MCF 10A (cell line): ENCODE measurements around the gene TPK1. TPM values are rescaled to one million over a fixed set of nuclear protein-coding genes. Genes with fewer than 3 reads are reported as not detected.
"Not testable (repeated sequence)": the region's sequence is repeated elsewhere in the genome, so short reads cannot be mapped to it uniquely, and the experiment has no call there.

Experiments used
- BruUV-seq: library from RNA; stranded (reverse); fragments of 400-500 nt; replicated peaks from 2 replicates; lab custom pipeline; 2021; lab: Mats Ljungman, UMichigan
- CTCF ChIA-PET: fragments of 300-600 bp; sonication (Branson Sonifier 250); formaldehyde crosslinking; extraction: SDS; loops from one replicate; lab custom pipeline; 2021; ENCODE audit warnings: antibody characterized with exemption, inconsistent platforms; lab: Yijun Ruan, JAX
- POLR2A ChIA-PET: fragments of 300-600, 350-650 bp; sonication (Branson Sonifier 250); formaldehyde crosslinking; extraction: SDS; loops from one replicate; lab custom pipeline; 2020; ENCODE audit warnings: antibody characterized with exemption, inconsistent platforms; lab: Yijun Ruan, JAX
- DNase-seq: peaks from one replicate; pipeline ENCODE4 v3.0.0-alpha.2; 2018; ENCODE audit not compliant: unreplicated experiment
- H3K27ac Mint-ChIP-seq: one replicate; pipeline ENCODE4 v1.8.0; 2022; ENCODE audit warnings: mild to moderate bottlenecking, low read depth, mixed read lengths; ENCODE audit not compliant: unreplicated experiment
- H3K27me3 Mint-ChIP-seq: one replicate; pipeline ENCODE4 v1.8.0; 2022; ENCODE audit warnings: mixed read lengths; ENCODE audit not compliant: insufficient read depth, unreplicated experiment
- H3K36me3 Mint-ChIP-seq: one replicate; pipeline ENCODE4 v1.8.0; 2022; ENCODE audit warnings: mild to moderate bottlenecking, moderate library complexity, mixed read lengths; ENCODE audit not compliant: insufficient read depth, unreplicated experiment
- H3K4me1 Mint-ChIP-seq: one replicate; pipeline ENCODE4 v1.8.0; 2022; ENCODE audit warnings: mixed read lengths; ENCODE audit not compliant: insufficient read depth, unreplicated experiment
- H3K4me3 Mint-ChIP-seq: one replicate; pipeline ENCODE4 v1.8.0; 2022; ENCODE audit warnings: mild to moderate bottlenecking, moderate library complexity, mixed read lengths; ENCODE audit not compliant: unreplicated experiment
- H3K9me3 Mint-ChIP-seq: one replicate; pipeline ENCODE4 v1.8.0; 2022; ENCODE audit warnings: mixed read lengths; ENCODE audit not compliant: unreplicated experiment
- CTCF ChIP-seq: fragments of 200-600 bp; IDR thresholded peaks from one replicate; pipeline ENCODE4 v1.8.0; 2022; ENCODE audit warnings: antibody characterized with exemption, mild to moderate bottlenecking; ENCODE audit not compliant: unreplicated experiment
- intact Hi-C: fragments of 100-400 bp; cut with micrococcal nuclease; formaldehyde crosslinking; loops from 2 replicates; pipeline ENCODE4 v1.14.1; 2022
- total RNA-seq: library from RNA; stranded (reverse); gene quantifications from 2 replicates; pipeline ENCODE4 v1.2.3, GENCODE V29; 2022

TPK1 gene
- total RNA-seq, 1 experiment from 2014 or later: 8.8 TPM

- Mint-ChIP-seq H3K27ac (no peak overlapping the region), H3K36me3 (no peaks in the 10 kb centered on the region), H3K4me3 (no peak overlapping the region), H3K27me3 (no peaks in the 10 kb centered on the region), H3K4me1 (no peaks in the 10 kb centered on the region), H3K9me3 (no peaks in the 10 kb centered on the region)
- intact Hi-C loops: no loop called here
- no TSS peak for BruUV-seq
- no peak for TF ChIP-seq CTCF
- CTCF ChIA-PET: no interaction called here
- no peak for DNase-seq
- POLR2A ChIA-PET: no interaction called here
Observed at GRCh38 chr7:144817001-144817400, 18.9 kb downstream of the TPK1 start.

DNA sequence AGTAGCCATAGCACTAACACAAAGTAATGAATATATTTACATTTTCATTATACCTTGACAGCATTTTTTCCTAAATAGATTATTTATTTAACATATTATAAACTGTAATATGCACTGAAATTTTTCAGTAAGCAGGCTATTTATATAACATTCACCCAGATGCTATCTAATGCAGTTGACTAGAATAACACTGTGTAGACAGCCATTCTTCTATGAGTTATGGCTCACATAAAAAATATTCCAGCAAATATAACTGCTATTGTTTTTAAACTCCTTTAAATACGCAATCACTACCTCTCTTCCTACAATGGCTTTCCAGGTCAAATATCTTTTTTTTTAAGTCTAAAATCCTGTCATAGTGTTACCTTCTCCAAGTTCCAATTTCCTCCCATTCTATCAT, 21.6 kb downstream of the TPK1 start:
- Mint-ChIP-seq H3K27ac (no peak overlapping the region), H3K4me3 (no peak overlapping the region), H3K27me3 (no peaks in the 10 kb centered on the region), H3K36me3 (no peaks in the 10 kb centered on the region), H3K9me3 (no peaks in the 10 kb centered on the region), H3K4me1 (no peaks in the 10 kb centered on the region)
- ChIA-PET POLR2A (no interaction called here), CTCF (no interaction called here)
- intact Hi-C loops: no loop called here
- BruUV-seq: no TSS peak
- DNase-seq: no peak
- no peak for TF ChIP-seq CTCF

- Mint-ChIP-seq H3K4me3 (no peak overlapping the region), H3K27ac (no peak overlapping the region), H3K36me3 (no peaks in the 10 kb centered on the region), H3K27me3 (no peaks in the 10 kb centered on the region), H3K4me1 (no peaks in the 10 kb centered on the region), H3K9me3 (no peaks in the 10 kb centered on the region)
- no peak for TF ChIP-seq CTCF
- intact Hi-C loops: no loop called here
- BruUV-seq: no TSS peak
- POLR2A ChIA-PET: interaction anchor here (0.5 to 1.0 kb wide), 2 partner anchors 23 to 405 kb away, joined by 3 read pairs; partner anchors contain the start of gene TPK1
- CTCF ChIA-PET: interaction anchor here (0.6 to 1.1 kb wide), 4 partner anchors 11 to 346 kb away, joined by 3 to 4 read pairs (median 3); no protein-coding TSS in a partner anchor
- no peak for DNase-seq
Observed at GRCh38 chr7:144812379-144813283, 23.2 kb downstream of the TPK1 start.

DNA sequence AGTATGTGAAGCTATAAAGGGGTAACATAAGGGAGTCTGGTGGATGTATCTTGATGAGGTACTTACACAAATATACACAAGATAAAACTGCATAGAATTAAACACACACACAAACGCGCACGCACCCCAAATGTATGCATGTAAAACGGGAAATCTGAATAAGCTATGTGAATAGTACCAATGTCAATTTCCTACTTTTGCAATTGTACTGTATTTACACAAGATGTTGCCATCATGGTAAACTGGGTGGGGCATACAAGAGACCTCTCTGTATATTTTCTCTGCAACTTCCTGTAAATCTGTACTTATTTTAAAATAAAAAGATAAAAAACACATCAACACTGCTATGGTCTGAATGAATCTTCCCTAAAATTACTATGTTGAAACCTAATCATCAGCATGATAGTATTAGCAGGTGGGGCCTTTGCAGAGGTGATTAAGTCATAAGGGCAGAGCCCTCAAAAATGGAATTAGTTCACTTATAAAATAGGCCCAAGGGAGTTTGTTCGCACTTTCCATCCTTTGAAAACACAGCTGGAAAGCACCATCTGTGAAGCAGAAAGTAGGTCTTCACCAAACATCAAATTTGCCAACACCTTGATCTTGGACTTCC, 30.1 kb downstream of the TPK1 start:
- H3K4me3 Mint-ChIP-seq: no peak overlapping the region
- BruUV-seq: no TSS peak
- no peak for DNase-seq
- no peak for TF ChIP-seq CTCF
- POLR2A ChIA-PET: interaction anchor here (0.6 to 0.7 kb wide), 2 partner anchors 69 to 355 kb away, joined by 3 to 4 read pairs; no protein-coding TSS in a partner anchor
- H3K27me3 Mint-ChIP-seq: no peaks in the 10 kb centered on the region
- no peaks in the 10 kb centered on the region for H3K4me1 Mint-ChIP-seq
- peaks cover 4% of the 10 kb centered on the region for H3K36me3 Mint-ChIP-seq
- H3K27ac Mint-ChIP-seq: no peak overlapping the region
- intact Hi-C loops: no loop called here
- no peaks in the 10 kb centered on the region for H3K9me3 Mint-ChIP-seq
- CTCF ChIA-PET: interaction anchor here (0.5 to 0.9 kb wide), 2 partner anchors 18 to 1043 kb away, joined by 3 read pairs; no protein-coding TSS in a partner anchor

- BruUV-seq, H3K27me3 Mint-ChIP-seq, POLR2A ChIA-PET, intact Hi-C loops, H3K36me3 Mint-ChIP-seq, H3K4me3 Mint-ChIP-seq, H3K4me1 Mint-ChIP-seq, H3K27ac Mint-ChIP-seq, DNase-seq: not testable (repeated sequence)
- CTCF ChIA-PET: interaction anchor here (1.1 to 2.0 kb wide), 2 partner anchors 12 to 14 kb away, joined by 3 to 5 read pairs; no protein-coding TSS in a partner anchor
- H3K9me3 Mint-ChIP-seq: peaks cover 14% of the 10 kb centered on the region
Observed at GRCh38 chr7:144800678-144801436, 35.0 kb downstream of the TPK1 start.
